ENCODE data around the gene CLEC9A.

Gene CLEC9A

GRCh38 chr12:10082117-10082874, 51.8 kb downstream of the CLEC9A start:
- Mint-ChIP-seq H3K4me1 (ENCODE audit: low read depth) (no peaks in the 10 kb centered on the region), H3K27me3 (peaks cover 9% of the 10 kb centered on the region), H3K9me3 (ENCODE audit: low read depth) (peaks cover 4% of the 10 kb centered on the region), H3K27ac (no peak overlapping the region), H3K36me3 (peaks cover 2% of the 10 kb centered on the region), H3K4me3 (no peak overlapping the region)

GRCh38 chr12:10084733-10085132, 54.3 kb downstream of the CLEC9A start:
- peaks cover 4% of the 10 kb centered on the region for H3K9me3 Mint-ChIP-seq (ENCODE audit: low read depth)
- H3K4me1 Mint-ChIP-seq (ENCODE audit: low read depth), result no peaks in the 10 kb centered on the region
- H3K36me3 Mint-ChIP-seq, result peaks cover 2% of the 10 kb centered on the region
- no peak overlapping the region for H3K27ac Mint-ChIP-seq
- H3K4me3 Mint-ChIP-seq, result no peak overlapping the region
- peaks cover 4% of the 10 kb centered on the region for H3K27me3 Mint-ChIP-seq

GRCh38 chr12:10086387-10086786, 55.9 kb downstream of the CLEC9A start:
- Mint-ChIP-seq H3K4me3 (no peak overlapping the region), H3K27me3 (peaks cover 4% of the 10 kb centered on the region), H3K36me3 (peaks cover 2% of the 10 kb centered on the region), H3K9me3 (ENCODE audit: low read depth) (peaks cover 4% of the 10 kb centered on the region), H3K27ac (no peak overlapping the region), H3K4me1 (ENCODE audit: low read depth) (no peaks in the 10 kb centered on the region)

- Mint-ChIP-seq H3K4me3 (no peak overlapping the region), H3K4me1 (ENCODE audit: low read depth) (no peaks in the 10 kb centered on the region), H3K36me3 (peaks cover 2% of the 10 kb centered on the region), H3K9me3 (ENCODE audit: low read depth) (peaks cover 4% of the 10 kb centered on the region), H3K27me3 (peaks cover 4% of the 10 kb centered on the region), H3K27ac (no peak overlapping the region)
Measured at GRCh38 chr12:10088031-10088430, 57.5 kb downstream of the CLEC9A start.

GRCh38 chr12:10088955-10089900, 58.7 kb downstream of the CLEC9A start:
- H3K4me1 Mint-ChIP-seq (ENCODE audit: low read depth), result no peaks in the 10 kb centered on the region
- peaks cover 3% of the 10 kb centered on the region for H3K27me3 Mint-ChIP-seq
- peaks cover under 1% of the 10 kb centered on the region for H3K36me3 Mint-ChIP-seq
- no peak overlapping the region for H3K4me3 Mint-ChIP-seq
- H3K27ac Mint-ChIP-seq, result no peak overlapping the region
- peaks cover 2% of the 10 kb centered on the region for H3K9me3 Mint-ChIP-seq (ENCODE audit: low read depth)

GRCh38 chr12:10094646-10095395, 64.3 kb downstream of the CLEC9A start:
- no peaks in the 10 kb centered on the region for H3K9me3 Mint-ChIP-seq (ENCODE audit: low read depth)
- no peaks in the 10 kb centered on the region for H3K36me3 Mint-ChIP-seq
- no peak overlapping the region for H3K27ac Mint-ChIP-seq
- no peaks in the 10 kb centered on the region for H3K4me1 Mint-ChIP-seq (ENCODE audit: low read depth)
- H3K4me3 Mint-ChIP-seq, result no peak overlapping the region
- peaks cover 3% of the 10 kb centered on the region for H3K27me3 Mint-ChIP-seq

- H3K4me1 Mint-ChIP-seq (ENCODE audit: low read depth), result no peaks in the 10 kb centered on the region
- H3K27me3 Mint-ChIP-seq, result peaks cover under 1% of the 10 kb centered on the region
- no peaks in the 10 kb centered on the region for H3K36me3 Mint-ChIP-seq
- H3K9me3 Mint-ChIP-seq (ENCODE audit: low read depth), result no peaks in the 10 kb centered on the region
- H3K27ac Mint-ChIP-seq, result no peak overlapping the region
- no peak overlapping the region for H3K4me3 Mint-ChIP-seq
Measured at GRCh38 chr12:10095971-10096370, 65.5 kb downstream of the CLEC9A start.

- H3K4me1 Mint-ChIP-seq (ENCODE audit: low read depth), result no peaks in the 10 kb centered on the region
- no peaks in the 10 kb centered on the region for H3K36me3 Mint-ChIP-seq
- H3K4me3 Mint-ChIP-seq, result no peak overlapping the region
- H3K27me3 Mint-ChIP-seq, result no peaks in the 10 kb centered on the region
- H3K27ac Mint-ChIP-seq, result no peak overlapping the region
- no peaks in the 10 kb centered on the region for H3K9me3 Mint-ChIP-seq (ENCODE audit: low read depth)
Measured at GRCh38 chr12:10097521-10097920, 67.0 kb downstream of the CLEC9A start.

GRCh38 chr12:10098791-10099190, 68.3 kb downstream of the CLEC9A start, which contains the start of gene CLEC1A:
CLEC1A (minus strand) TSS chr12:10098985; CDS start chr12:10098922, 63 bp downstream.
- no peaks in the 10 kb centered on the region for H3K36me3 Mint-ChIP-seq
- H3K4me3 Mint-ChIP-seq, result no peak within 1 kb of the TSS
- H3K27ac Mint-ChIP-seq, result no peak within 1 kb of the TSS
- no peaks in the 10 kb centered on the region for H3K4me1 Mint-ChIP-seq (ENCODE audit: low read depth)
- H3K9me3 Mint-ChIP-seq (ENCODE audit: low read depth), result peaks cover 4% of the 10 kb centered on the region
- H3K27me3 Mint-ChIP-seq, result no peaks in the 10 kb centered on the region

GRCh38 chr12:10101042-10101579, 70.6 kb downstream of the CLEC9A start:
- Mint-ChIP-seq H3K27ac (no peak overlapping the region), H3K4me1 (ENCODE audit: low read depth) (no peaks in the 10 kb centered on the region), H3K27me3 (peaks cover 5% of the 10 kb centered on the region), H3K36me3 (no peaks in the 10 kb centered on the region), H3K9me3 (ENCODE audit: low read depth) (peaks cover 6% of the 10 kb centered on the region), H3K4me3 (no peak overlapping the region)

- Mint-ChIP-seq H3K27ac (no peak overlapping the region), H3K4me1 (ENCODE audit: low read depth) (no peaks in the 10 kb centered on the region), H3K9me3 (ENCODE audit: low read depth) (peaks cover 6% of the 10 kb centered on the region), H3K27me3 (peaks cover 5% of the 10 kb centered on the region), H3K36me3 (no peaks in the 10 kb centered on the region), H3K4me3 (no peak overlapping the region)
Measured at GRCh38 chr12:10101648-10102220, 71.3 kb downstream of the CLEC9A start.

- Mint-ChIP-seq H3K27me3 (peaks cover 5% of the 10 kb centered on the region), H3K4me3 (no peak overlapping the region), H3K9me3 (ENCODE audit: low read depth) (peaks cover 6% of the 10 kb centered on the region), H3K36me3 (no peaks in the 10 kb centered on the region), H3K27ac (no peak overlapping the region), H3K4me1 (ENCODE audit: low read depth) (no peaks in the 10 kb centered on the region)
Measured at GRCh38 chr12:10102322-10102721, 71.8 kb downstream of the CLEC9A start.

- no peaks in the 10 kb centered on the region for H3K36me3 Mint-ChIP-seq
- H3K9me3 Mint-ChIP-seq (ENCODE audit: low read depth), result peaks cover 4% of the 10 kb centered on the region
- H3K4me3 Mint-ChIP-seq, result no peak overlapping the region
- H3K27me3 Mint-ChIP-seq, result peaks cover 2% of the 10 kb centered on the region
- no peak overlapping the region for H3K27ac Mint-ChIP-seq
- H3K4me1 Mint-ChIP-seq (ENCODE audit: low read depth), result no peaks in the 10 kb centered on the region
Measured at GRCh38 chr12:10110256-10110844, 79.9 kb downstream of the CLEC9A start.

- H3K4me1 Mint-ChIP-seq (ENCODE audit: low read depth), result no peaks in the 10 kb centered on the region
- no peak overlapping the region for H3K27ac Mint-ChIP-seq
- no peaks in the 10 kb centered on the region for H3K27me3 Mint-ChIP-seq
- no peaks in the 10 kb centered on the region for H3K36me3 Mint-ChIP-seq
- peaks cover 4% of the 10 kb centered on the region for H3K9me3 Mint-ChIP-seq (ENCODE audit: low read depth)
- no peak overlapping the region for H3K4me3 Mint-ChIP-seq
Measured at GRCh38 chr12:10111451-10111850, 81.0 kb downstream of the CLEC9A start.

Measured in activated naive CD8-positive, alpha-beta T cell (primary cell).